ENCODE data around the gene BMAL2. TPM values are rescaled to one million over a fixed set of nuclear protein-coding genes. Genes with fewer than 3 reads are reported as not detected.

Gene BMAL2
- total RNA-seq, 1 experiment from 2014 or later: 23.1 TPM

DNA sequence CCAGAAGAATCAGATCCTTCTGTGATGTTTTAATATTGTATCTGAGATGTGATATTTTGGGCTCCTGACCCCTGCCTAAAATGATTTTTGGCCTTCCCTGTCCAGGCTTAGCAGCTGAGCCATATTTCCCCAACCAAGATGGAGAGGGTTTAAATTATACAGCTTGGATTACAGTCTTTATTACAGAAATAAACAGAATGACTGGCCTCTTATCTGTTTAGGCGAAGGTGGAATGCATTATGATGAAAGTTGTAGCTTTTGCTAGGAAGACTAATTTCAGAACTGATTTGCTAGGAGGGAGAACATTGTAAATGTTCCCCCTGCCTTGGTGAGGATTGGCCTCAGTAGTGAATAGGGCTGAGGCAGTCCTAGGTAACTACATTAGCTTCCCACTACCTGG is 23.3 kb downstream of the BMAL2 start:
- Histone ChIP-seq H3K79me1 (ENCODE audit: insufficient read depth, low read depth, low read length, poor library complexity, severe bottlenecking) (no peaks in the 10 kb centered on the region), H2BK12ac (ENCODE audit: insufficient read length, low read depth, low read length) (no peak overlapping the region), H3K23ac (ENCODE audit: insufficient read length, low read depth, low read length) (no peak overlapping the region), H3K56ac (ENCODE audit: insufficient read length, low read depth, low read length) (no peak overlapping the region), H2BK5ac (ENCODE audit: insufficient read length, low read length) (no peak overlapping the region), H4K8ac (replicated peaks; ENCODE audit: insufficient read length, low read depth, low read length) (no peak overlapping the region), H3K4ac (ENCODE audit: low read depth, low read length) (no peak overlapping the region), H2AK5ac (ENCODE audit: insufficient read length, low read length) (no peak overlapping the region), H3K9ac (ENCODE audit: extremely low read depth, insufficient read length, low read length) (no peak overlapping the region), H3K18ac (ENCODE audit: insufficient read length, low read depth, low read length) (no peak overlapping the region), H2AFZ (ENCODE audit: low read length) (no peak overlapping the region), H3K4me2 (ENCODE audit: insufficient read depth, insufficient read length, low read length) (no peak overlapping the region), H4K5ac (ENCODE audit: insufficient read length, low read depth, low read length) (no peak overlapping the region), H3K27me3 (ENCODE audit: insufficient read depth, low read length) (no peaks in the 10 kb centered on the region), H3K14ac (ENCODE audit: insufficient read depth, low read length) (no peak overlapping the region), H3K23me2 (ENCODE audit: insufficient read length, low read depth, low read length, poor library complexity, severe bottlenecking) (no peaks in the 10 kb centered on the region), H3T11ph (ENCODE audit: low read length) (no peak overlapping the region), H2BK120ac (ENCODE audit: low read depth, low read length, poor library complexity, severe bottlenecking) (no peak overlapping the region), H3K27ac (ENCODE audit: insufficient read length, low read depth, low read length) (no peak overlapping the region), H3K9me3 (ENCODE audit: control insufficient read depth, low read depth, low read length) (no peaks in the 10 kb centered on the region), H4K20me1 (ENCODE audit: control insufficient read depth, insufficient read depth, insufficient read length) (no peaks in the 10 kb centered on the region), H4K91ac (ENCODE audit: insufficient read length, low read depth, low read length) (no peak overlapping the region), H2BK20ac (ENCODE audit: low read depth, low read length, poor library complexity, severe bottlenecking) (no peak overlapping the region), H3K4me1 (ENCODE audit: insufficient read depth, low read length) (no peaks in the 10 kb centered on the region; the same call in 1 of the 2 replicates), H3K79me2 (ENCODE audit: insufficient read depth, low read length) (0 out of 2 replicates have a peak, but pooled peaks cover 3% of the 10 kb centered on the region), H2BK15ac (ENCODE audit: low read depth, low read length) (no peak overlapping the region)
- H3K9me3 Mint-ChIP-seq: no peaks in the 10 kb centered on the region
- peaks cover 0 to 1% (median 0%) of the 10 kb centered on the region in 3 experiments; a peak in 1 of 7 replicates for H3K36me3 Mint-ChIP-seq (ENCODE audit: insufficient read depth in 1 of 3, low read depth in 3 of 3)
- H3K27me3 Mint-ChIP-seq (ENCODE audit: low read depth): no peaks in the 10 kb centered on the region
- WGBS (ENCODE audit: extremely low coverage, insufficient read length, low lambda C conversion rate): no CpG with 5 or more reads among the region's 1 CpG
- no peak overlapping the region for H3K4me3 Mint-ChIP-seq
- 0 out of 4 replicates have a peak, but pooled peaks cover 0 to 2% of the 10 kb centered on the region in 2 experiments for H3K4me1 Mint-ChIP-seq
- no peak for DNase-seq
- no peak overlapping the region; a peak in 1 of 7 replicates for H3K27ac Mint-ChIP-seq
- TF ChIP-seq, protein P1, sequence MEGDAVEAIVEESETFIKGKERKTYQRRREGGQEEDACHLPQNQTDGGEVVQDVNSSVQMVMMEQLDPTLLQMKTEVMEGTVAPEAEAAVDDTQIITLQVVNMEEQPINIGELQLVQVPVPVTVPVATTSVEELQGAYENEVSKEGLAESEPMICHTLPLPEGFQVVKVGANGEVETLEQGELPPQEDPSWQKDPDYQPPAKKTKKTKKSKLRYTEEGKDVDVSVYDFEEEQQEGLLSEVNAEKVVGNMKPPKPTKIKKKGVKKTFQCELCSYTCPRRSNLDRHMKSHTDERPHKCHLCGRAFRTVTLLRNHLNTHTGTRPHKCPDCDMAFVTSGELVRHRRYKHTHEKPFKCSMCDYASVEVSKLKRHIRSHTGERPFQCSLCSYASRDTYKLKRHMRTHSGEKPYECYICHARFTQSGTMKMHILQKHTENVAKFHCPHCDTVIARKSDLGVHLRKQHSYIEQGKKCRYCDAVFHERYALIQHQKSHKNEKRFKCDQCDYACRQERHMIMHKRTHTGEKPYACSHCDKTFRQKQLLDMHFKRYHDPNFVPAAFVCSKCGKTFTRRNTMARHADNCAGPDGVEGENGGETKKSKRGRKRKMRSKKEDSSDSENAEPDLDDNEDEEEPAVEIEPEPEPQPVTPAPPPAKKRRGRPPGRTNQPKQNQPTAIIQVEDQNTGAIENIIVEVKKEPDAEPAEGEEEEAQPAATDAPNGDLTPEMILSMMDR (conservative IDR thresholded peaks at IDR 0.05): no peak
